ENCODE data around the gene HSPA1L.

The HSPA1L gene

GRCh38 chr6:31792761-31793171 lies 22.3 kb downstream of the HSPA1L start:
- H3K4me3 ChIP-seq (ENCODE audit: low read length): no peak overlapping the region
- no peak for DNase-seq (ENCODE audit: low read depth, low spot score)

GRCh38 chr6:31792090-31792374 lies 23.1 kb downstream of the HSPA1L start:
- no peak overlapping the region for H3K4me3 ChIP-seq (ENCODE audit: low read length)
- DNase-seq (ENCODE audit: low read depth, low spot score): no peak

- no peak for DNase-seq (ENCODE audit: low read depth, low spot score)
- H3K4me3 ChIP-seq (ENCODE audit: low read length): no peak overlapping the region
These were observed 23.6 kb downstream of the HSPA1L start for GRCh38 chr6:31791324-31792089.

GRCh38 chr6:31785475-31785874 lies 29.6 kb downstream of the HSPA1L start:
- H3K4me3 ChIP-seq (ENCODE audit: low read length): no peak overlapping the region
- no peak for DNase-seq (ENCODE audit: low read depth, low spot score)

- no peak for DNase-seq (ENCODE audit: low read depth, low spot score)
- no peak overlapping the region for H3K4me3 ChIP-seq (ENCODE audit: low read length)
These were observed 30.8 kb downstream of the HSPA1L start for GRCh38 chr6:31784098-31784925.

GRCh38 chr6:31782126-31782855 lies 32.8 kb downstream of the HSPA1L start:
- DNase-seq (ENCODE audit: low read depth, low spot score): no peak
- no peak overlapping the region for H3K4me3 ChIP-seq (ENCODE audit: low read length)

GRCh38 chr6:31781244-31782125 lies 33.6 kb downstream of the HSPA1L start:
- no peak overlapping the region for H3K4me3 ChIP-seq (ENCODE audit: low read length)
- DNase-seq (ENCODE audit: low read depth, low spot score): no peak

- DNase-seq (ENCODE audit: low read depth, low spot score): no peak
- no peak overlapping the region for H3K4me3 ChIP-seq (ENCODE audit: low read length)
These were observed 34.4 kb downstream of the HSPA1L start for GRCh38 chr6:31780507-31781243.

GRCh38 chr6:31779908-31780307 lies 35.2 kb downstream of the HSPA1L start:
- no peak for DNase-seq (ENCODE audit: low read depth, low spot score)

GRCh38 chr6:31778999-31779885 lies 35.8 kb downstream of the HSPA1L start:
- DNase-seq (ENCODE audit: low read depth, low spot score): no peak
- H3K4me3 ChIP-seq (ENCODE audit: low read length): no peak overlapping the region

More at GRCh38 chr6:31779908-31780307, 35.2 kb downstream of the HSPA1L start:
- H3K4me3 ChIP-seq (ENCODE audit: low read length): no peak overlapping the region

- no peak overlapping the region for H3K4me3 ChIP-seq (ENCODE audit: low read length)
- DNase-seq (ENCODE audit: low read depth, low spot score): no peak
These were observed 36.9 kb downstream of the HSPA1L start for GRCh38 chr6:31778193-31778592.

- no peak for DNase-seq (ENCODE audit: low read depth, low spot score)
- no peak overlapping the region for H3K4me3 ChIP-seq (ENCODE audit: low read length)
These were observed 37.4 kb downstream of the HSPA1L start for GRCh38 chr6:31777667-31778050.

GRCh38 chr6:31776989-31777666 lies 38.0 kb downstream of the HSPA1L start, which contains the start of gene VWA7:
TSS of gene VWA7 (minus strand) at chr6:31777328. CDS start at chr6:31776779, 549 bp downstream.
- H3K4me3 ChIP-seq (ENCODE audit: low read length): no peak within 1 kb of the TSS

GRCh38 chr6:31776485-31776988 lies 38.5 kb downstream of the HSPA1L start:
- no peak for DNase-seq (ENCODE audit: low read depth, low spot score)
- H3K4me3 ChIP-seq (ENCODE audit: low read length): no peak overlapping the region

More at GRCh38 chr6:31776989-31777666, 38.0 kb downstream of the HSPA1L start, which contains the start of gene VWA7:
- no peak for DNase-seq (ENCODE audit: low read depth, low spot score)

GRCh38 chr6:31775633-31776484 lies 39.2 kb downstream of the HSPA1L start:
- DNase-seq (ENCODE audit: low read depth, low spot score): no peak
- H3K4me3 ChIP-seq (ENCODE audit: low read length): no peak overlapping the region

- DNase-seq (ENCODE audit: low read depth, low spot score): no peak
- no peak overlapping the region for H3K4me3 ChIP-seq (ENCODE audit: low read length)
These were observed 39.9 kb downstream of the HSPA1L start for GRCh38 chr6:31775184-31775583.
